Measurements from ENCODE around the gene IGFBP3. TPM values are rescaled to one million over a fixed set of nuclear protein-coding genes. Genes with fewer than 3 reads are reported as not detected.

IGFBP3 gene
- total and polyA plus RNA-seq, 2 of the 13 experiments (the other 11 are each of a cell fraction or from before 2014, with no cell fraction given), result 57.5 TPM; not detected in 1

DNA sequence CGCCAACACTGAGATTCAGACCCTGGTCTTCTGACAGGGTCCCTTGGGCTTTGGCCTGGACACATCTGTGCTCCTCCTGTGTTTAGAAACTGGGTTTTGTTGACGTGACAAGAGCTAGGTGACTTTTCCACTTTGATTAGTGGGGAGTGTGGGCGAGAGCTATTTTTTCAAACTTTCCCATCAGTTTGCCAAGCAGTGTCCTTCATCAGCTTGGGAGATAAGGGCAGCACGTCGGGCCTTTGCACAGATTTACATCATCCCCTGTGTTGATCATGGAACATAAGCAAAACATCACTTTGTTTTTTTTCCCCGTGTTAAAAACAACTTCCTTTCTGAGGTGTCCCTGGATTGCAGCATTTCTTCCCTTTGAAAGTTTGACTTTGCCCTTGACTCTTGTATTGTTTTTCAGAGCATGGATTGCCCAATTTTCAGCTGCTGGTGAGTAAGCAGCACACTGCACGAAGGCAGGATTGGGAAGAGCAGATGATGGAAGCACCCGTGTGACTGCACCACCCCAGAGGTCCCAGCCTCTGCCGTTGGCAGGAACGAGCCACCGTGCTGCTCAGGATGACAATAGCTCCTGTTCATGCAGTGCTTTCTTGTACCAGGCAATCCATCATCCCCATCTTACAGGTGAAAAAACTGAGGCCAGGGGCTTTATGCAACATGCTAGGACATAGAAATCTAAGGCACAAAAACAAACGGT is 39.2 kb downstream of the IGFBP3 start (continued):
- TF ChIP-seq BORCS8-MEF2B (CRISPR knock-in tag; IDR thresholded peaks at IDR 0.05), result peak; percentile 64; the same call in 1 of the 2 replicates
- 0 out of 2 replicates have a peak, but pooled peaks have one; percentile 15 for TF ChIP-seq ZBTB38 (CRISPR knock-in tag; IDR thresholded peaks at IDR 0.05)
- no peak for TF ChIP-seq ZNF720 (CRISPR knock-in tag; IDR thresholded peaks at IDR 0.05)
- TF ChIP-seq, protein P1, sequence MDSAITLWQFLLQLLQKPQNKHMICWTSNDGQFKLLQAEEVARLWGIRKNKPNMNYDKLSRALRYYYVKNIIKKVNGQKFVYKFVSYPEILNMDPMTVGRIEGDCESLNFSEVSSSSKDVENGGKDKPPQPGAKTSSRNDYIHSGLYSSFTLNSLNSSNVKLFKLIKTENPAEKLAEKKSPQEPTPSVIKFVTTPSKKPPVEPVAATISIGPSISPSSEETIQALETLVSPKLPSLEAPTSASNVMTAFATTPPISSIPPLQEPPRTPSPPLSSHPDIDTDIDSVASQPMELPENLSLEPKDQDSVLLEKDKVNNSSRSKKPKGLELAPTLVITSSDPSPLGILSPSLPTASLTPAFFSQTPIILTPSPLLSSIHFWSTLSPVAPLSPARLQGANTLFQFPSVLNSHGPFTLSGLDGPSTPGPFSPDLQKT (CRISPR knock-in tag; IDR thresholded peaks at IDR 0.05; ENCODE audit: borderline replicate concordance), result no peak
- TF ChIP-seq SOX5 (CRISPR knock-in tag; IDR thresholded peaks at IDR 0.05; ENCODE audit: borderline replicate concordance), result peak; percentile 99
- peak; percentile 54; the same call in 1 of the 2 replicates for TF ChIP-seq CC2D1A (CRISPR knock-in tag; IDR thresholded peaks at IDR 0.05)
- peak; percentile 99 for TF ChIP-seq TBX3 (IDR thresholded peaks at IDR 0.05; ENCODE audit: borderline replicate concordance)
- TF ChIP-seq SIX1 (CRISPR knock-in tag; IDR thresholded peaks at IDR 0.05; ENCODE audit: borderline replicate concordance), result peak; percentile 92
- peak; percentile 99 for TF ChIP-seq TBL1XR1 (IDR thresholded peaks at IDR 0.05; ENCODE audit: borderline replicate concordance, low read length, partially characterized antibody)
- peak; percentile 87; the same call in 1 of the 2 replicates for TF ChIP-seq ZNF724P (CRISPR knock-in tag; IDR thresholded peaks at IDR 0.05; ENCODE audit: borderline replicate concordance)
- TF ChIP-seq, protein P2, sequence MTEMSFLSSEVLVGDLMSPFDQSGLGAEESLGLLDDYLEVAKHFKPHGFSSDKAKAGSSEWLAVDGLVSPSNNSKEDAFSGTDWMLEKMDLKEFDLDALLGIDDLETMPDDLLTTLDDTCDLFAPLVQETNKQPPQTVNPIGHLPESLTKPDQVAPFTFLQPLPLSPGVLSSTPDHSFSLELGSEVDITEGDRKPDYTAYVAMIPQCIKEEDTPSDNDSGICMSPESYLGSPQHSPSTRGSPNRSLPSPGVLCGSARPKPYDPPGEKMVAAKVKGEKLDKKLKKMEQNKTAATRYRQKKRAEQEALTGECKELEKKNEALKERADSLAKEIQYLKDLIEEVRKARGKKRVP (CRISPR knock-in tag; IDR thresholded peaks at IDR 0.05), result peak in 1 of 2 experiments; percentile 100; a peak in 2 of 4 replicates
- no peak for TF ChIP-seq ZC3H4 (CRISPR knock-in tag; IDR thresholded peaks at IDR 0.05; ENCODE audit: borderline replicate concordance)
- TF ChIP-seq SMAD1 (CRISPR knock-in tag; IDR thresholded peaks at IDR 0.05; ENCODE audit: borderline replicate concordance, low read depth), result no peak
- no peak for TF ChIP-seq ZNF33A (CRISPR knock-in tag; IDR thresholded peaks at IDR 0.05; ENCODE audit: borderline replicate concordance)
- no peak for TF ChIP-seq PLRG1 (conservative IDR thresholded peaks at IDR 0.05)
- TF ChIP-seq, protein P3, sequence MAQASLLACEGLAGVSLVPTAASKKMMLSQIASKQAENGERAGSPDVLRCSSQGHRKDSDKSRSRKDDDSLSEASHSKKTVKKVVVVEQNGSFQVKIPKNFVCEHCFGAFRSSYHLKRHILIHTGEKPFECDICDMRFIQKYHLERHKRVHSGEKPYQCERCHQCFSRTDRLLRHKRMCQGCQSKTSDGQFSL (CRISPR knock-in tag; IDR thresholded peaks at IDR 0.05), result no peak
- no peak; the same call in 1 of the 2 replicates for TF ChIP-seq ZSCAN30 (CRISPR knock-in tag; IDR thresholded peaks at IDR 0.05)
- no peak for TF ChIP-seq ATM (IDR thresholded peaks at IDR 0.05; ENCODE audit: borderline replicate concordance)
- TF ChIP-seq ZFP1 (CRISPR knock-in tag; IDR thresholded peaks at IDR 0.05), result peak; percentile 88; the same call in 1 of the 2 replicates

Data from HepG2 (cell line).